HG03378 (cell line): ENCODE measurements around the gene NR1H2.
"Not testable (repeated sequence)": the region's sequence is repeated elsewhere in the genome, so short reads cannot be mapped to it uniquely, and the experiment has no call there.

Source experiments
- ATAC-seq: cut with Tn5 transposase; IDR thresholded peaks from one replicate; pipeline ENCODE4 v1.9.1; 2021; ENCODE audit warnings: mild to moderate bottlenecking, moderate library complexity; ENCODE audit not compliant: unreplicated experiment

NR1H2 gene

GRCh38 chr19:50377517-50377916 lies 1.3 kb downstream of the NR1H2 start:
- no peak for ATAC-seq

GRCh38 chr19:50378169-50378862 lies 2.1 kb downstream of the NR1H2 start:
- ATAC-seq = no peak

GRCh38 chr19:50378863-50379236 lies 2.6 kb downstream of the NR1H2 start:
- no peak for ATAC-seq

GRCh38 chr19:50379602-50380001 lies 3.3 kb downstream of the NR1H2 start:
- no peak for ATAC-seq

GRCh38 chr19:50380137-50380536 lies 3.9 kb downstream of the NR1H2 start:
- no peak for ATAC-seq

GRCh38 chr19:50380751-50381151 lies 4.5 kb downstream of the NR1H2 start:
- ATAC-seq = no peak

- ATAC-seq = no peak
These were observed 5.8 kb downstream of the NR1H2 start for GRCh38 chr19:50381881-50382729.

- ATAC-seq = peak; percentile 18
These were observed 7.0 kb downstream of the NR1H2 start for GRCh38 chr19:50383001-50383851.

GRCh38 chr19:50383852-50384684 lies 7.8 kb downstream of the NR1H2 start, which contains the start of gene POLD1:
Gene POLD1 (plus strand): TSS chr19:50384347. CDS start chr19:50398852, 14,505 bp downstream.
- peak; percentile 77 for ATAC-seq

- no peak for ATAC-seq
These were observed 8.7 kb downstream of the NR1H2 start for GRCh38 chr19:50384685-50385535.

- no peak for ATAC-seq
These were observed 11.1 kb downstream of the NR1H2 start for GRCh38 chr19:50387176-50387867.

GRCh38 chr19:50387868-50388245 lies 11.6 kb downstream of the NR1H2 start:
- no peak for ATAC-seq

- ATAC-seq = not testable (repeated sequence)
These were observed 14.0 kb downstream of the NR1H2 start for GRCh38 chr19:50390295-50390694.

GRCh38 chr19:50390952-50391351 lies 14.7 kb downstream of the NR1H2 start:
- ATAC-seq = not testable (repeated sequence)

- no peak for ATAC-seq
These were observed 16.5 kb downstream of the NR1H2 start for GRCh38 chr19:50392759-50393158.

- no peak for ATAC-seq
These were observed 17.3 kb downstream of the NR1H2 start for GRCh38 chr19:50393589-50393988.

GRCh38 chr19:50394017-50394416 lies 17.8 kb downstream of the NR1H2 start:
- ATAC-seq = no peak

- ATAC-seq = no peak
These were observed 22.6 kb downstream of the NR1H2 start for GRCh38 chr19:50398675-50399367.
